ENCODE results near the gene TP53AIP1.

DNA sequence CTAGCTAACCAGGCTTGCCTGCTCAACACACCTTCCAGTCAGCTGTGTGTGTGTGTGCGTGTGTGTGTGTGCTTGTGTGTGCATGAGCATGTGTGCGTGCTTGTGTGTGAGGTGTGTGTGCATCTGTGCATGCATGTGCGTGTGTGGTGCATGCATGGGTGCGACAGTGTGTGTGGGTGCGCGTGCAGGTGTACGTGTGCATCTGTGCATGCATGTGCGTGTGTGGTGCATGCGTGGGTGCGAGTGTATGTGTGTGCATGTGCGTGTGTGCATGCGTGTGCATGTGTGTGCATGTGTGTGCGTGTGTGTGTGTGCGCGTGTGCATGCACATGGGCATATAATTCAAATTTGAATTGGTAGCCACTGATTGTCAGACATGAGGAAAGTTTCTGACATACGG lies 10.5 kb upstream of the TP53AIP1 start:
- TF ChIP-seq, protein P1, sequence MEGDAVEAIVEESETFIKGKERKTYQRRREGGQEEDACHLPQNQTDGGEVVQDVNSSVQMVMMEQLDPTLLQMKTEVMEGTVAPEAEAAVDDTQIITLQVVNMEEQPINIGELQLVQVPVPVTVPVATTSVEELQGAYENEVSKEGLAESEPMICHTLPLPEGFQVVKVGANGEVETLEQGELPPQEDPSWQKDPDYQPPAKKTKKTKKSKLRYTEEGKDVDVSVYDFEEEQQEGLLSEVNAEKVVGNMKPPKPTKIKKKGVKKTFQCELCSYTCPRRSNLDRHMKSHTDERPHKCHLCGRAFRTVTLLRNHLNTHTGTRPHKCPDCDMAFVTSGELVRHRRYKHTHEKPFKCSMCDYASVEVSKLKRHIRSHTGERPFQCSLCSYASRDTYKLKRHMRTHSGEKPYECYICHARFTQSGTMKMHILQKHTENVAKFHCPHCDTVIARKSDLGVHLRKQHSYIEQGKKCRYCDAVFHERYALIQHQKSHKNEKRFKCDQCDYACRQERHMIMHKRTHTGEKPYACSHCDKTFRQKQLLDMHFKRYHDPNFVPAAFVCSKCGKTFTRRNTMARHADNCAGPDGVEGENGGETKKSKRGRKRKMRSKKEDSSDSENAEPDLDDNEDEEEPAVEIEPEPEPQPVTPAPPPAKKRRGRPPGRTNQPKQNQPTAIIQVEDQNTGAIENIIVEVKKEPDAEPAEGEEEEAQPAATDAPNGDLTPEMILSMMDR (IDR thresholded peaks at IDR 0.05), result no peak
- no peak for TF ChIP-seq POLR2A (IDR thresholded peaks at IDR 0.05)

Data from ovary (tissue), 3 donors.